Body of pancreas (tissue), 4 donors: ENCODE results near the gene SPRED2. TPM values are rescaled to one million over a fixed set of nuclear protein-coding genes. Genes with fewer than 3 reads are reported as not detected.

Source experiments
- ATAC-seq: fragments of 150-250 bp; one replicate; pipeline ENCODE4 v1.9.1; 2016
- DNase-seq, 4 donors: peaks; one replicate each; pipeline ENCODE4 v3.0.0-alpha.2; 2019
- H3K27ac ChIP-seq, 4 donors: fragments of 200-600 bp; sonication (generic); 1 replicate in 3 of 4; 2 replicates in 1 of 4; pipeline versions ENCODE4 v1.5.1 to v1.6.1; 2016 to 2019; ENCODE audit warnings: mild to moderate bottlenecking in 1 of 4, mixed read lengths in 1 of 4, moderate library complexity in 1 of 4
- H3K27me3 ChIP-seq, 2 donors: fragments of 200-600 bp; sonication (generic); one replicate each; pipeline ENCODE4 v1.6.0; 2016; ENCODE audit warnings: mild to moderate bottlenecking in 1 of 2
- H3K36me3 ChIP-seq, 2 donors: fragments of 200-600 bp; sonication (generic); replicated peaks in 1 of 2; 2 replicates each; pipeline ENCODE4 v1.5.1; 2016; ENCODE audit warnings: low read depth in 2 of 2; ENCODE audit not compliant: insufficient read depth in 1 of 2
- H3K4me1 ChIP-seq: fragments of 200-600 bp; sonication (generic); one replicate; pipeline ENCODE4 v1.6.0; 2016
- H3K4me3 ChIP-seq, 2 donors: fragments of 200-600 bp; sonication (generic); 1 replicate in 1 of 2; 2 replicates in 1 of 2; pipeline ENCODE4 v1.5.1; 2016 to 2019
- H3K9me3 ChIP-seq, 3 donors: fragments of 200-600 bp; sonication (generic); 1 replicate in 2 of 3; 2 replicates in 1 of 3; pipeline ENCODE4 v1.5.1; 2016
- CTCF ChIP-seq, 7 experiments: fragments of 450-650 bp in 4 of 7; fragments of 200-600 bp in 3 of 7; sonication (generic) in 3 of 7; IDR thresholded peaks; one replicate each; pipeline ENCODE4 v1.5.1; 2016 to 2019; ENCODE audit warnings: antibody characterized with exemption in 7 of 7
- POLR2A ChIP-seq, 3 donors: fragments of 450-650 bp; IDR thresholded peaks; one replicate each; pipeline ENCODE4 v1.6.1; 2016; ENCODE audit warnings: antibody characterized with exemption in 3 of 3, mild to moderate bottlenecking in 2 of 3
- WGBS, 2 donors: methylation state at CpG; one replicate each; pipeline ENCODE4 v1.1.5; 2017; 5-methylcytosine and 5-hydroxymethylcytosine counted together
- intact Hi-C: fragments of 100-400 bp; cut with DNase I; formaldehyde crosslinking; loops from one replicate; pipeline ENCODE4 v1.15.1; 2023
- total RNA-seq, 2 donors: library from RNA; depleted of rRNA; stranded (reverse); fragments of >200 nt; gene quantifications; one replicate each; pipeline ENCODE4 v1.1.0, GENCODE V29; 2016

Gene SPRED2
- total RNA-seq, 2 donors from 2014 or later: 16.1 to 16.2 TPM

- H3K4me1 ChIP-seq: no peaks in the 10 kb centered on the region
- no peaks in the 10 kb centered on the region for H3K36me3 ChIP-seq
- H3K27me3 ChIP-seq: no peaks in the 10 kb centered on the region
- no peak overlapping the region for H3K4me3 ChIP-seq
- TF ChIP-seq POLR2A (IDR thresholded peaks at IDR 0.05): no peak
- TF ChIP-seq CTCF (IDR thresholded peaks at IDR 0.05): no peak
- intact Hi-C loops: no loop called here
- no peaks in the 10 kb centered on the region for H3K9me3 ChIP-seq
- ATAC-seq: no peak
- no peak for DNase-seq
- no peak overlapping the region for H3K27ac ChIP-seq
- 89 to 92% methylated on average over 9 of the region's 9 CpGs for WGBS, 2 donors
These were observed 134.9 kb downstream of the SPRED2 start for GRCh38 chr2:65297544-65297943.

GRCh38 chr2:65296971-65297370 lies 135.4 kb downstream of the SPRED2 start:
- WGBS, 2 donors: 88 to 95% methylated on average over 7 of the region's 7 CpGs
- H3K4me3 ChIP-seq: no peak overlapping the region
- no peaks in the 10 kb centered on the region for H3K36me3 ChIP-seq
- H3K4me1 ChIP-seq: no peaks in the 10 kb centered on the region
- no peaks in the 10 kb centered on the region for H3K27me3 ChIP-seq
- DNase-seq (no peak), ATAC-seq (no peak)
- TF ChIP-seq POLR2A (IDR thresholded peaks at IDR 0.05) (no peak), CTCF (IDR thresholded peaks at IDR 0.05) (no peak)
- H3K27ac ChIP-seq: no peak overlapping the region
- intact Hi-C loops: no loop called here
- H3K9me3 ChIP-seq: no peaks in the 10 kb centered on the region

- ATAC-seq (no peak), DNase-seq (no peak)
- no peaks in the 10 kb centered on the region for H3K9me3 ChIP-seq
- H3K36me3 ChIP-seq: no peaks in the 10 kb centered on the region
- H3K27ac ChIP-seq: no peak overlapping the region
- H3K4me1 ChIP-seq: no peaks in the 10 kb centered on the region
- 59 to 66% methylated on average over 6 of the region's 6 CpGs for WGBS, 2 donors
- intact Hi-C loops: no loop called here
- H3K27me3 ChIP-seq: no peaks in the 10 kb centered on the region
- TF ChIP-seq POLR2A (IDR thresholded peaks at IDR 0.05) (no peak), CTCF (IDR thresholded peaks at IDR 0.05) (no peak)
- H3K4me3 ChIP-seq: no peak overlapping the region
These were observed 137.7 kb downstream of the SPRED2 start for GRCh38 chr2:65294701-65295100.

GRCh38 chr2:65294136-65294535 lies 138.3 kb downstream of the SPRED2 start:
- DNase-seq: no peak
- ATAC-seq: no peak
- Histone ChIP-seq H3K27ac (no peak overlapping the region), H3K27me3 (no peaks in the 10 kb centered on the region), H3K36me3 (no peaks in the 10 kb centered on the region), H3K9me3 (no peaks in the 10 kb centered on the region), H3K4me1 (no peaks in the 10 kb centered on the region), H3K4me3 (no peak overlapping the region)
- WGBS, 2 donors: 70 to 71% methylated on average over 4 to 6 of the region's 6 CpGs
- intact Hi-C loops: no loop called here
- TF ChIP-seq CTCF (IDR thresholded peaks at IDR 0.05) (no peak), POLR2A (IDR thresholded peaks at IDR 0.05) (no peak)

DNA sequence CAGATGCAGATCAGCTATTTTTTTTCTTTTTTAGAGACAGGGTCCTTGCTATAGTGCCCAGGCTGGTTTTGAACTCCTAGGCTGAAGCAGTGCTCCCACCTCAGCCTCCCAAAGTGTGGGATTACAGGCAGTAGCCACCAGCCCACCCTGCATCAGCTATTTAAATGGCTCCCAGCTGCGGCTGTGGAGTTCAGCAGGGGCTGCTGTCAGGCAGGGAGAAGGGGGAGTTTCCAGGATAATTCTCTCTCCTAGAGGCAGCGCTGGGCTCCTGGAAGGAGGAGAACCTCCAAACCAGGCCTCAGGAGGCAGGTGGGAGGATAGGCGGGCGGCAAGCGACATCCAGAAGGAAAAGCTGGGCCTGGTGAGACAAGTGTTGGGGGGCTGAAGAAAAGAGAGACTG lies 139.0 kb downstream of the SPRED2 start:
- ATAC-seq: no peak
- H3K36me3 ChIP-seq: no peaks in the 10 kb centered on the region
- no peaks in the 10 kb centered on the region for H3K9me3 ChIP-seq
- H3K4me1 ChIP-seq: no peaks in the 10 kb centered on the region
- no peak overlapping the region for H3K27ac ChIP-seq
- no peaks in the 10 kb centered on the region for H3K27me3 ChIP-seq
- H3K4me3 ChIP-seq: no peak overlapping the region
- TF ChIP-seq POLR2A (IDR thresholded peaks at IDR 0.05): no peak
- no peak for TF ChIP-seq CTCF (IDR thresholded peaks at IDR 0.05)
- DNase-seq: no peak
- 91 to 95% methylated on average over 5 of the region's 5 CpGs for WGBS, 2 donors
- intact Hi-C loops: no loop called here
